Measurements from ENCODE around the gene SLIT3.

SLIT3 gene

DNA sequence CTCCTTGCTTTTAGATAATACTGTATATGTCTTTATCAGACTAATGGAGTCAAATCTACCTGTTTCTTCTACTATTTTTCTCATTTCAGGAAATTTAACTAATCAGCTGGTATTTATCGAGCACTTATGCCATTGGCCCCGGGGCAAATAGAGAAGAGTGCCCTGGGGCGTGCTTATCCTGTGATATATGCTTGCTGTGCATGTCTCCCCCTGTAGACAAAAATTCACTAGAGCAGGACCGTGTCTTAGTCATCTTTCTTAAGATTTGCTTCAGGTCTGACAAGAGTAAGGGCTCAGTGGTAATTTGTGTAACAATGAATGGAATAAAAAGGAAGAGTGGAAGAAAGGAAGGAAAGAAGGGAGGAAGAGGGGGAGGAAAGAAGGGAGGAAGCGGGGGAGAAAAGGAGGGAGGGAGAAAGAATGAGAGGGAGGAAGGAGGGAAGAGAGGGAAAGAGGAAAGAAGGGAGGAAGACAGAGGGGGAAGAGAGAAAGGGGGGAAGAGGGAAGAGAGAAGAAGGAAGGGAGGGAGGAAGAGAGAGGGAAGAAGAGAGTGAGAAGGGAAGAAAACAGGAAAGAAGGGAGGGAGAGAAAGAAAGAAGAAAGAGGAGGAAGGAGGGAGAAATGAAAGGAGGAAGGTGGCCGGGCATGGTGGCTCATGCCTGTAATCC, 426.1 kb downstream of the SLIT3 start:
- TF ChIP-seq, protein P1, sequence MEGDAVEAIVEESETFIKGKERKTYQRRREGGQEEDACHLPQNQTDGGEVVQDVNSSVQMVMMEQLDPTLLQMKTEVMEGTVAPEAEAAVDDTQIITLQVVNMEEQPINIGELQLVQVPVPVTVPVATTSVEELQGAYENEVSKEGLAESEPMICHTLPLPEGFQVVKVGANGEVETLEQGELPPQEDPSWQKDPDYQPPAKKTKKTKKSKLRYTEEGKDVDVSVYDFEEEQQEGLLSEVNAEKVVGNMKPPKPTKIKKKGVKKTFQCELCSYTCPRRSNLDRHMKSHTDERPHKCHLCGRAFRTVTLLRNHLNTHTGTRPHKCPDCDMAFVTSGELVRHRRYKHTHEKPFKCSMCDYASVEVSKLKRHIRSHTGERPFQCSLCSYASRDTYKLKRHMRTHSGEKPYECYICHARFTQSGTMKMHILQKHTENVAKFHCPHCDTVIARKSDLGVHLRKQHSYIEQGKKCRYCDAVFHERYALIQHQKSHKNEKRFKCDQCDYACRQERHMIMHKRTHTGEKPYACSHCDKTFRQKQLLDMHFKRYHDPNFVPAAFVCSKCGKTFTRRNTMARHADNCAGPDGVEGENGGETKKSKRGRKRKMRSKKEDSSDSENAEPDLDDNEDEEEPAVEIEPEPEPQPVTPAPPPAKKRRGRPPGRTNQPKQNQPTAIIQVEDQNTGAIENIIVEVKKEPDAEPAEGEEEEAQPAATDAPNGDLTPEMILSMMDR (IDR thresholded peaks at IDR 0.05): no peak
- no peak overlapping the region for H2AFZ ChIP-seq
- H3K79me2 ChIP-seq: peaks cover 6% of the 10 kb centered on the region
- peaks cover 3% of the 10 kb centered on the region for H3K4me1 ChIP-seq
- no peaks in the 10 kb centered on the region for H3K9me3 ChIP-seq (ENCODE audit: control insufficient read depth, low read length)
- H3K27me3 ChIP-seq (ENCODE audit: control insufficient read depth, insufficient read depth, low read length): no peaks in the 10 kb centered on the region
- H3K4me2 ChIP-seq (ENCODE audit: low read length): no peak overlapping the region
- H3K27ac ChIP-seq: no peak overlapping the region
- no peaks in the 10 kb centered on the region for H3K36me3 ChIP-seq (ENCODE audit: control insufficient read depth, insufficient read depth, low read length)
- no peak overlapping the region for H3K4me3 ChIP-seq (ENCODE audit: low read depth, low read length)
- H3K9ac ChIP-seq: no peak overlapping the region

DNA sequence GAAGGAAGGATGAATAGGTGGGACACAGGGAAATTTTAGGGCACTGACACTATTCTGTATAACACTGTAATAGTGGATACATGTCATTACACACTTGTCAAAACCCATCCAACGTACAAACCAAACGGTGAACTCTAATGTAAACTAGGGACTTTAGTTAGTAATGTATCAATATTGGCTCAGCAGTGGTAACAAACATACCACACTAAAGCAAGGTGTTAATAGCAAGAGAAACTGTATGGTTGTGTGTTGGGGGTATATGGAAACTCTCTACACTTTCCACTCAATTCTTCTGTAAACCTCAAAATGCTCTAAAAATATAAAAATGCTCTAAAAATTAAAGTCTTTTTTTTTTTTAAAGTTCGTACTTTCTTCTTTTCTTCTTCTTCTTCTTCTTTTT, 428.7 kb downstream of the SLIT3 start:
- TF ChIP-seq, protein P1 (IDR thresholded peaks at IDR 0.05): no peak
- Histone ChIP-seq H3K27me3 (ENCODE audit: control insufficient read depth, insufficient read depth, low read length) (no peaks in the 10 kb centered on the region), H3K79me2 (peaks cover 6% of the 10 kb centered on the region), H3K27ac (no peak overlapping the region), H3K4me2 (ENCODE audit: low read length) (no peak overlapping the region), H3K36me3 (ENCODE audit: control insufficient read depth, insufficient read depth, low read length) (no peaks in the 10 kb centered on the region), H2AFZ (no peak overlapping the region), H3K9ac (no peak overlapping the region), H3K4me3 (ENCODE audit: low read depth, low read length) (no peak overlapping the region), H3K9me3 (ENCODE audit: control insufficient read depth, low read length) (no peaks in the 10 kb centered on the region), H3K4me1 (peaks cover 8% of the 10 kb centered on the region)

DNA sequence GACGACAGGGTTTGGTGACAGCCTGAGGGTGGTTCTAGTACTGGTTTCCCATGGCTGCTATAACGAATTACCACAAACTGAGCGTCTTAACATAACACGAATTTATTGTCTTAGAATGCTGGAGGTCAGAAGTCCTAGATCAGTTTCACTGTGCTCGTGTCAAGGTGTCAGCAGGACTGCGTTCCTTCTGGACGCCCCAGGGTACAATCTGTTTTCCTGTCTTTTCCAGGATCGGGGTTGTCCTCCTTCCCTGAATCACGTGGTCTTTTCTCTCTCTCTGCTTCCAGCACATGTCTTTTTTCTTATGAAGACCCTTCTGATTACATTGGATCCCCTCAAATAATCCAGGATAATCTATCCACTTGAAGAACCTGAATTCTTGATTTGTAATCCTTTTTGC, 430.0 kb downstream of the SLIT3 start:
- Histone ChIP-seq H3K27ac (no peak overlapping the region), H3K36me3 (ENCODE audit: control insufficient read depth, insufficient read depth, low read length) (no peaks in the 10 kb centered on the region), H3K9ac (no peak overlapping the region), H3K9me3 (ENCODE audit: control insufficient read depth, low read length) (no peaks in the 10 kb centered on the region), H3K4me1 (peaks cover 22% of the 10 kb centered on the region), H3K27me3 (ENCODE audit: control insufficient read depth, insufficient read depth, low read length) (no peaks in the 10 kb centered on the region), H3K4me2 (ENCODE audit: low read length) (no peak overlapping the region), H3K79me2 (no peaks in the 10 kb centered on the region), H3K4me3 (ENCODE audit: low read depth, low read length) (no peak overlapping the region), H2AFZ (no peak overlapping the region)
- TF ChIP-seq, protein P1 (IDR thresholded peaks at IDR 0.05): no peak

DNA sequence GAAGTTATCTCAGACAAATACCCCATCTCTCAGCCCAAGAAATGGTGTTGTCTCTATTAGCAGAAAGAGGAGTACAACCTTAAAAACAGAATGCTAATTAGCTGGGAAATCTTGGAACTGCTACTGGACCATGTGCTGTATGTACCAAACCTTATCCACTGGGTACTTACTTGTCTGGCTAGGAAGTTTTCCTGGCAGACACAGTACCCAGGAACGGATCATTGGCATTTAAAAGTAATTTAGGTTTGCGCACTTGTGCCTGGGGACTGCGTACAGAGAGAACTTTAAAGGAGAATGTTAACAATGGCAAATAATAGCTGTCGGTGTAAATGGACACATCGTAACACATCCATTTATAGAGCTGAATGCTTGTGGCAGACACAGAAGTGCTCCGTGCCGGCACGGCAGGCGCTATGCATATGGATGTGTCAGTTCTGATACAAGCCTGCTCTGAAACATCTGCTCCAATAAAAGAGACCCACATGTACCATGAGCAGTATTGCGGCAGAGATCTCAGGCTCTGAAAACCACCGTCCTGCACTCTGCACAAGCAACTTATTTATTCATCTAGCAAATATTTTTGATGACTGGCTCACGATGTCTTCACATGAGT, 431.2 kb downstream of the SLIT3 start:
- Histone ChIP-seq H3K4me3 (ENCODE audit: low read depth, low read length) (no peak overlapping the region), H3K9ac (no peak overlapping the region), H3K9me3 (ENCODE audit: control insufficient read depth, low read length) (no peaks in the 10 kb centered on the region), H3K4me2 (ENCODE audit: low read length) (no peak overlapping the region), H3K36me3 (ENCODE audit: control insufficient read depth, insufficient read depth, low read length) (no peaks in the 10 kb centered on the region), H3K79me2 (no peaks in the 10 kb centered on the region), H3K27ac (no peak overlapping the region), H2AFZ (no peak overlapping the region), H3K27me3 (ENCODE audit: control insufficient read depth, insufficient read depth, low read length) (no peaks in the 10 kb centered on the region), H3K4me1 (peaks cover 23% of the 10 kb centered on the region)
- TF ChIP-seq, protein P1 (IDR thresholded peaks at IDR 0.05): no peak

DNA sequence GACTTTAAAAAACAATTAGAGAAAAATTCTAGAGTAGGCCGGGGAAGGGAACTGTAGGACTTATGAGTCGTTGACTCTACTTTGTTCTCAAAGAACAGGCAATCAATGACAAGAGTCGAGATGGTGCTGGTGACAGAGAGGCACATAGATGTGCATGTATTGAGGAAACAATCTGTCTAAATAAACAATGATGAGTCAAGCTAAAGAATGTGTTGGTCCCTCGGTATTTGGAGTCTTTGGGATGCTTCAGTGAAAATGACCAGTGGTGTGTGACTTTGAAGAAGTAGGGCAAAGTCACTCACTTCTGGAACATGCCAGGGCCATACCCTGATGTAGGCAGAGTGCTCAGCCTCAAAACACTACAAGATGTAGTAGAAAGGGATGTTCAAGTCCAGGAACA, 433.7 kb downstream of the SLIT3 start:
- peak overlapping the region; percentile 18 for H3K4me2 ChIP-seq (ENCODE audit: low read length)
- TF ChIP-seq, protein P1 (IDR thresholded peaks at IDR 0.05): no peak
- no peaks in the 10 kb centered on the region for H3K36me3 ChIP-seq (ENCODE audit: control insufficient read depth, insufficient read depth, low read length)
- H3K27ac ChIP-seq: peak overlapping the region; percentile 80
- peaks cover 23% of the 10 kb centered on the region for H3K4me1 ChIP-seq
- H3K79me2 ChIP-seq: peaks cover 12% of the 10 kb centered on the region
- no peaks in the 10 kb centered on the region for H3K27me3 ChIP-seq (ENCODE audit: control insufficient read depth, insufficient read depth, low read length)
- H3K9ac ChIP-seq: no peak overlapping the region
- no peak overlapping the region for H2AFZ ChIP-seq
- H3K9me3 ChIP-seq (ENCODE audit: control insufficient read depth, low read length): no peaks in the 10 kb centered on the region
- no peak overlapping the region for H3K4me3 ChIP-seq (ENCODE audit: low read depth, low read length)
